ENCODE data around the gene MMAB. TPM values are rescaled to one million over a fixed set of nuclear protein-coding genes. Genes with fewer than 3 reads are reported as not detected.

The MMAB gene
- polyA plus RNA-seq, 1 experiment = 22.2 TPM

DNA sequence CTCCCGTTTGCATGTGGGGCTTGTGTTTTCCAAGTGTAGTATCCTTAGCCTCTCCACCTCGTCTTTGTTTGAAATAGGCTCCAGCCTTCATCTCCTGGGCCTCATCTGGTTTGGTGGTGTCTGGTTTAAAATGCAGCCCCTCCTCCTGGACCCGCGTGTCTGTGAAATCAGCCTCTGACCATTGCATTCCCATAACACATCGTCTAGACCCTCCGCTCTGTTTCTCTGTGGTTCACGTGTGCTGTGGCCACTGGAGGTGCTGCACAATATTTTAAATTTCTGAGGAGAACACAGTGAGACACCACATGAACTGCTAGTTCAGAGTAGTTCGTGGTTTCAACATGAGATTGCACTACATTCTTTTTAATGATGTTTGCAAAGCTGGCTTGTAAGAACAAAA is 60.3 kb downstream of the MMAB start:
- no peak for DNase-seq (ENCODE audit: low read depth)
- Histone ChIP-seq H3K36me3 (ENCODE audit: control insufficient read depth, insufficient read depth, low read length) (peaks cover 43% of the 10 kb centered on the region), H3K27me3 (ENCODE audit: control insufficient read depth, insufficient read depth, low read length) (no peaks in the 10 kb centered on the region), H3K4me3 (ENCODE audit: low read depth, low read length) (no peak overlapping the region)
- CTCF ChIA-PET = interaction anchor here (0.6 to 1.2 kb wide), 4 partner anchors 11 to 86 kb away, joined by 3 to 4 read pairs (median 3); no protein-coding TSS in a partner anchor
- TF ChIP-seq, protein P1, sequence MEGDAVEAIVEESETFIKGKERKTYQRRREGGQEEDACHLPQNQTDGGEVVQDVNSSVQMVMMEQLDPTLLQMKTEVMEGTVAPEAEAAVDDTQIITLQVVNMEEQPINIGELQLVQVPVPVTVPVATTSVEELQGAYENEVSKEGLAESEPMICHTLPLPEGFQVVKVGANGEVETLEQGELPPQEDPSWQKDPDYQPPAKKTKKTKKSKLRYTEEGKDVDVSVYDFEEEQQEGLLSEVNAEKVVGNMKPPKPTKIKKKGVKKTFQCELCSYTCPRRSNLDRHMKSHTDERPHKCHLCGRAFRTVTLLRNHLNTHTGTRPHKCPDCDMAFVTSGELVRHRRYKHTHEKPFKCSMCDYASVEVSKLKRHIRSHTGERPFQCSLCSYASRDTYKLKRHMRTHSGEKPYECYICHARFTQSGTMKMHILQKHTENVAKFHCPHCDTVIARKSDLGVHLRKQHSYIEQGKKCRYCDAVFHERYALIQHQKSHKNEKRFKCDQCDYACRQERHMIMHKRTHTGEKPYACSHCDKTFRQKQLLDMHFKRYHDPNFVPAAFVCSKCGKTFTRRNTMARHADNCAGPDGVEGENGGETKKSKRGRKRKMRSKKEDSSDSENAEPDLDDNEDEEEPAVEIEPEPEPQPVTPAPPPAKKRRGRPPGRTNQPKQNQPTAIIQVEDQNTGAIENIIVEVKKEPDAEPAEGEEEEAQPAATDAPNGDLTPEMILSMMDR (IDR thresholded peaks at IDR 0.05; ENCODE audit: insufficient read depth, low read depth, low read length) = no peak
- POLR2A ChIA-PET = no interaction called here

DNA sequence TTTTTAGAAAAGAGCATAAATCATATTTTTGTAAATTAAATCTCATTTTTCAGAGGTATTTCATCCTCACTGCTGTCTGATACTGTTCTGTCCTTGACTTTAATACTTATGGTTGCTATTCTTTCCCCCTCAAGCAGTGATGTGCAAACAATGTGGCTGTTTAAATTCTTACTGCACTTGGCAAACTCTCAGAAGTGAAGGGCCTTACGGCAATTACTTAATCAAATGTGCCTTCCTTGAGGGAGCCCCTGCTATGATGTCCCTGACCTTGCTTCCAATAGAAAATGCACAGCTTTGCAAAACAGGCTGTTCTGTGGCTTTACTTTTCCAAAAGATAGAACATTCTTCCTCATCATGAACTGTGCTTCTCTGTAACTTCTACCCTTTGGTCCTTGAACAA is 60.7 kb downstream of the MMAB start:
- no peak for DNase-seq (ENCODE audit: low read depth)
- Histone ChIP-seq H3K27me3 (ENCODE audit: control insufficient read depth, insufficient read depth, low read length) (no peaks in the 10 kb centered on the region), H3K4me3 (ENCODE audit: low read depth, low read length) (no peak overlapping the region), H3K36me3 (ENCODE audit: control insufficient read depth, insufficient read depth, low read length) (peaks cover 43% of the 10 kb centered on the region)
- TF ChIP-seq, protein P1 (IDR thresholded peaks at IDR 0.05; ENCODE audit: insufficient read depth, low read depth, low read length) = no peak
- ChIA-PET POLR2A (no interaction called here), CTCF (interaction anchor here (0.6 to 1.2 kb wide), 4 partner anchors 8 to 86 kb away, joined by 3 to 4 read pairs (median 3); no protein-coding TSS in a partner anchor)

DNA sequence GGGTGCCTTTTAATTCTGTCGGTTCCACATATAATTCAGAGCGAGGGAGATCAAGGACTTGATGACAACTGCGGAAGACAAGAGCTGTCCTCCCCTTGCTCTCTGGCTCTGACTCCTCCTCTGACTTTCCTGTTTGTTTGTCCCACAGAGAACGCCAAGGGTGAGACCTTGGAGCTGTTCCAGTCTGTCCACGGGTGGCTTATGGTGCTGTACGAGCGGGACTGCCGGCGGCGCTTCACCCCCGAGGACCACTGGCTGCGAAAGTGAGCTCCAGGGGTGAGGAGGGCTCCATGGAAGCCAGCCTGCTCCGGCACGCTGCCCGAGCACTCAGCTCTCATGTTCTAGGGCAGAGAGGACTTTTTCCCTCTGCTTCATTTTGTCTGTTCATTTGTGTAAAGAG is 63.1 kb downstream of the MMAB start:
- H3K4me3 ChIP-seq (ENCODE audit: low read depth, low read length) = no peak overlapping the region
- DNase-seq (ENCODE audit: low read depth) = no peak
- H3K27me3 ChIP-seq (ENCODE audit: control insufficient read depth, insufficient read depth, low read length) = no peaks in the 10 kb centered on the region
- peaks cover 49% of the 10 kb centered on the region for H3K36me3 ChIP-seq (ENCODE audit: control insufficient read depth, insufficient read depth, low read length)
- POLR2A ChIA-PET = no interaction called here
- CTCF ChIA-PET = interaction anchor here (0.9 to 2.0 kb wide), 4 partner anchors 7 to 80 kb away, joined by 3 to 7 read pairs (median 4); no protein-coding TSS in a partner anchor
- TF ChIP-seq, protein P1 (IDR thresholded peaks at IDR 0.05; ENCODE audit: insufficient read depth, low read depth, low read length) = no peak

DNA sequence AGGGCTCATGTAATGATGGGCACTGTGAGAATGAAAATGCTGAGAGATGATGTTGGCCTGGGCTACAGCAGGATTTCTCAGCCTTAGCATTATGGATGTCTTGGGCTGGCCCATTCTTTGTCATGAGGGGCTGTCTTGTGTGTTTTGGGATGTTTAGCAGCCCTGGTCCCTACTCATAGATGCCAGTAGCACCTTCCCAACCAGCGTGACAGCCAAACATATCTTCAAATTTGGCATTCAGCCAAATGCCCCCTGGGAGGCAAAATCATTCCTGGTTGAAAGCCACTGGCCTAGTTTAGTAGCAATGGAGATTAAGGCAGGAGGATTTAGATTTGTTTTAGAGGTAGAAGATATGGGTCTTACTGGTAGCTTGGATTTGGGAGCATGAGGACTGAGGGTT is 69.2 kb downstream of the MMAB start:
- DNase-seq (ENCODE audit: low read depth) = no peak
- ChIA-PET CTCF (interaction anchor here (1.4 to 4.5 kb wide), 2 partner anchors 9 to 13 kb away, joined by 3 to 21 read pairs; no protein-coding TSS in a partner anchor), POLR2A (interaction anchor here (0.7 kb wide), 1 partner anchor 15 kb away, joined by 3 read pairs; no protein-coding TSS in a partner anchor)
- Histone ChIP-seq H3K4me3 (ENCODE audit: low read depth, low read length) (no peak overlapping the region), H3K27me3 (ENCODE audit: control insufficient read depth, insufficient read depth, low read length) (no peaks in the 10 kb centered on the region), H3K36me3 (ENCODE audit: control insufficient read depth, insufficient read depth, low read length) (peaks cover 52% of the 10 kb centered on the region)
- TF ChIP-seq, protein P1 (IDR thresholded peaks at IDR 0.05; ENCODE audit: insufficient read depth, low read depth, low read length) = no peak

Other genes starting within 250 kb of the MMAB start
- not detected in 2 replicates for gene MYO1H, start 225.6 kb downstream of the MMAB start, polyA plus RNA-seq (2011; rRNA removed)
- gene KCTD10, start 96.2 kb downstream of the MMAB start, polyA plus RNA-seq (2011; rRNA removed) = 154 and 172 TPM in 2 replicates
- 38.9 and 43.9 TPM in 2 replicates for gene UBE3B, start 95.9 kb downstream of the MMAB start, polyA plus RNA-seq (2011; rRNA removed)
- 4.1 and 7.5 TPM in 2 replicates for gene MVK, start 290 bp upstream of the MMAB start, polyA plus RNA-seq (2011; rRNA removed)
- gene FAM222A, start 140.3 kb upstream of the MMAB start, polyA plus RNA-seq (2011; rRNA removed) = 0.12 and 0.36 TPM in 2 replicates